ENCODE measurements around the gene CT45A1.

DNA sequence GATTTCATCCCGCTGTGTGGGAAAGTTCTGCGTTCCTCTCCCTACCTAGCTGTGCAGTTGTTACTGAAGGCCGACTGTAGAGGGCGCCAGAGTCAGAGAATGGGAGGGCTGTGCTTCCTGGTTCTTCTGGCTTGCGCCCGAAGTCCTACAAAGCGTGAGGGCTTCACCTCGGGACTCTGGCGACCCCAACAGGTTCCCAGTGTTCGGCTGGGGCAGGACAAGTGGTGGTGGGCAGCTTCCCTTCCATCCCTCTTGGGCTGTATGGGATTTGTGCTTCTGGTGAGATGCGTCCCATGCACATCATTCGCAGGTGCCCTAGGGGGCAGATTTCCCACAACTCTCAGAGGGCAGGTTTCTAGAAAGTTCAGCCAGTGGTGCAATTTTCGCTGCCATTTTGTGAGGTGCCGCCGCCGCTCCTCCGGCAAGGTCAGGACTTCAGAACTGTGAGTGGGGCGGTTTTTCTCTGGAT is 27.3 kb downstream of the CT45A1 start:
- no peak for TF ChIP-seq POLR2AphosphoS5 (IDR thresholded peaks at IDR 0.05)
- TF ChIP-seq, protein P1, sequence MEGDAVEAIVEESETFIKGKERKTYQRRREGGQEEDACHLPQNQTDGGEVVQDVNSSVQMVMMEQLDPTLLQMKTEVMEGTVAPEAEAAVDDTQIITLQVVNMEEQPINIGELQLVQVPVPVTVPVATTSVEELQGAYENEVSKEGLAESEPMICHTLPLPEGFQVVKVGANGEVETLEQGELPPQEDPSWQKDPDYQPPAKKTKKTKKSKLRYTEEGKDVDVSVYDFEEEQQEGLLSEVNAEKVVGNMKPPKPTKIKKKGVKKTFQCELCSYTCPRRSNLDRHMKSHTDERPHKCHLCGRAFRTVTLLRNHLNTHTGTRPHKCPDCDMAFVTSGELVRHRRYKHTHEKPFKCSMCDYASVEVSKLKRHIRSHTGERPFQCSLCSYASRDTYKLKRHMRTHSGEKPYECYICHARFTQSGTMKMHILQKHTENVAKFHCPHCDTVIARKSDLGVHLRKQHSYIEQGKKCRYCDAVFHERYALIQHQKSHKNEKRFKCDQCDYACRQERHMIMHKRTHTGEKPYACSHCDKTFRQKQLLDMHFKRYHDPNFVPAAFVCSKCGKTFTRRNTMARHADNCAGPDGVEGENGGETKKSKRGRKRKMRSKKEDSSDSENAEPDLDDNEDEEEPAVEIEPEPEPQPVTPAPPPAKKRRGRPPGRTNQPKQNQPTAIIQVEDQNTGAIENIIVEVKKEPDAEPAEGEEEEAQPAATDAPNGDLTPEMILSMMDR (IDR thresholded peaks at IDR 0.05): peak in 1 of 6 experiments; percentile 26
